Smooth muscle cell (in vitro differentiated cells): ENCODE results near the gene ACBD6. TPM values are rescaled to one million over a fixed set of nuclear protein-coding genes. Genes with fewer than 3 reads are reported as not detected.

Source experiments
- DNase-seq: peaks from one replicate; lab custom pipeline; 2025; ENCODE audit not compliant: unreplicated experiment; lab: John Stamatoyannopoulos, UW
- H2AFZ ChIP-seq: fragments of 200-600 bp; sonication (generic); 2 replicates; pipeline ENCODE4 v1.6.0; 2016; ENCODE audit warnings: antibody characterized with exemption, low read depth, mild to moderate bottlenecking
- H3F3A ChIP-seq: fragments of 200-600 bp; sonication (generic); 2 replicates; pipeline ENCODE4 v1.6.0; 2017; ENCODE audit warnings: antibody characterized with exemption, low read depth
- H3K27ac ChIP-seq: fragments of 200-600 bp; sonication (generic); 2 replicates; pipeline ENCODE4 v1.5.1; 2016; ENCODE audit warnings: low read depth, mild to moderate bottlenecking
- H3K27me3 ChIP-seq: fragments of 200-600 bp; sonication (generic); 2 replicates; pipeline ENCODE4 v1.6.1; 2016; ENCODE audit warnings: low read depth, mild to moderate bottlenecking
- H3K36me3 ChIP-seq: fragments of 200-600 bp; sonication (generic); 2 replicates; pipeline ENCODE4 v1.5.1; 2016; ENCODE audit warnings: low read depth
- H3K4me1 ChIP-seq: fragments of 200-600 bp; sonication (generic); 2 replicates; pipeline ENCODE4 v1.5.1; 2016; ENCODE audit warnings: low read depth
- H3K4me2 ChIP-seq: fragments of 200-600 bp; sonication (generic); 2 replicates; pipeline ENCODE4 v1.6.0; 2016; ENCODE audit warnings: mild to moderate bottlenecking
- H3K4me3 ChIP-seq: fragments of 200-600 bp; sonication (generic); 2 replicates; pipeline ENCODE4 v1.5.1; 2016; ENCODE audit warnings: mild to moderate bottlenecking
- H3K79me2 ChIP-seq: fragments of 200-600 bp; sonication (generic); 2 replicates; pipeline ENCODE4 v1.6.0; 2016; ENCODE audit warnings: low read depth, mild to moderate bottlenecking
- H3K9ac ChIP-seq: fragments of 200-600 bp; sonication (generic); 2 replicates; pipeline ENCODE4 v1.6.0; 2016; ENCODE audit warnings: low read depth
- H3K9me3 ChIP-seq: fragments of 200-600 bp; sonication (generic); replicated peaks from 2 replicates; pipeline ENCODE4 v1.5.1; 2016; ENCODE audit warnings: low read depth
- H4K20me1 ChIP-seq: fragments of 200-600 bp; sonication (generic); 2 replicates; pipeline ENCODE4 v1.6.0; 2016; ENCODE audit warnings: low read depth
- CTCF ChIP-seq: fragments of 200-600 bp; sonication (generic); IDR thresholded peaks from 2 replicates; pipeline ENCODE4 v1.5.1; 2017; ENCODE audit warnings: borderline replicate concordance, mild to moderate bottlenecking, antibody characterized with exemption; ENCODE audit not compliant: insufficient read depth, poor library complexity, severe bottlenecking
- WGBS: methylation state at CpG from one replicate; pipeline ENCODE4 v1.1.7; 2016; ENCODE audit warnings: low lambda C conversion rate; 5-methylcytosine and 5-hydroxymethylcytosine counted together
- polyA plus RNA-seq: library from polyadenylated mRNA; unstranded; fragments of >200 nt; fragmentation: Nextera tagmentation; extraction: Ambion mirVana; gene quantifications from 2 replicates; pipeline ENCODE4 v1.2.1, GENCODE V29; 2016
- total RNA-seq: library from RNA; depleted of rRNA; stranded (reverse); fragments of >200 nt; gene quantifications from 2 replicates; pipeline ENCODE4 v1.2.3, GENCODE V29; 2014

The ACBD6 gene
- total and polyA plus RNA-seq, 2 experiments from 2014 or later, result 44.1 to 48.7 TPM

GRCh38 chr1:180497826-180498225 lies 4.6 kb downstream of the ACBD6 start:
- TF ChIP-seq CTCF, result no peak

GRCh38 chr1:180494370-180494769 lies 8.0 kb downstream of the ACBD6 start:
- DNase-seq, result no peak
- Histone ChIP-seq H3K9ac (no peak overlapping the region), H2AFZ (no peak overlapping the region), H3K36me3 (peaks cover 3% of the 10 kb centered on the region), H3K9me3 (no peaks in the 10 kb centered on the region), H4K20me1 (peaks cover 18% of the 10 kb centered on the region), H3K4me3 (no peak overlapping the region), H3K4me1 (no peaks in the 10 kb centered on the region), H3K79me2 (peaks cover 39% of the 10 kb centered on the region), H3K4me2 (no peak overlapping the region), H3F3A (no peaks in the 10 kb centered on the region), H3K27me3 (no peaks in the 10 kb centered on the region), H3K27ac (no peak overlapping the region)
- no peak for TF ChIP-seq CTCF
- WGBS, result 93% methylated on average over 2 of the region's 2 CpGs

More at GRCh38 chr1:180497826-180498225, 4.6 kb downstream of the ACBD6 start:
- H3K27me3 ChIP-seq, result no peaks in the 10 kb centered on the region
- no peak overlapping the region for H2AFZ ChIP-seq
- no peaks in the 10 kb centered on the region for H3K9me3 ChIP-seq
- H3F3A ChIP-seq, result no peaks in the 10 kb centered on the region
- peaks cover 14% of the 10 kb centered on the region for H3K4me1 ChIP-seq
- no peak overlapping the region for H3K27ac ChIP-seq
- peaks cover 18% of the 10 kb centered on the region for H4K20me1 ChIP-seq
- H3K9ac ChIP-seq, result no peak overlapping the region
- H3K79me2 ChIP-seq, result peaks cover 65% of the 10 kb centered on the region
- DNase-seq, result no peak
- no peaks in the 10 kb centered on the region for H3K36me3 ChIP-seq
- no peak overlapping the region for H3K4me2 ChIP-seq
- H3K4me3 ChIP-seq, result no peak overlapping the region
- WGBS, result 90% methylated on average over 3 of the region's 3 CpGs

- Histone ChIP-seq H3K27me3 (no peaks in the 10 kb centered on the region), H3K4me2 (no peak overlapping the region), H4K20me1 (no peaks in the 10 kb centered on the region), H3F3A (no peaks in the 10 kb centered on the region), H3K4me1 (no peaks in the 10 kb centered on the region), H3K4me3 (no peak overlapping the region), H3K9me3 (no peaks in the 10 kb centered on the region), H3K79me2 (peaks cover 3% of the 10 kb centered on the region), H3K36me3 (peaks cover 3% of the 10 kb centered on the region), H2AFZ (no peak overlapping the region), H3K9ac (no peak overlapping the region), H3K27ac (no peak overlapping the region)
- TF ChIP-seq CTCF, result no peak
- no peak for DNase-seq
Observed at GRCh38 chr1:180489976-180490375, 12.4 kb downstream of the ACBD6 start.

- no peak for DNase-seq
- Histone ChIP-seq H3K79me2 (no peaks in the 10 kb centered on the region), H3F3A (no peaks in the 10 kb centered on the region), H3K9ac (no peak overlapping the region), H3K4me1 (no peaks in the 10 kb centered on the region), H3K27ac (no peak overlapping the region), H4K20me1 (no peaks in the 10 kb centered on the region), H3K4me3 (no peak overlapping the region), H3K36me3 (peaks cover 3% of the 10 kb centered on the region), H3K9me3 (no peaks in the 10 kb centered on the region), H3K27me3 (no peaks in the 10 kb centered on the region), H3K4me2 (no peak overlapping the region), H2AFZ (no peak overlapping the region)
- 96% methylated on average over 2 of the region's 2 CpGs for WGBS
- TF ChIP-seq CTCF, result no peak
Observed at GRCh38 chr1:180489313-180489712, 13.1 kb downstream of the ACBD6 start.
